ENCODE results near the gene ALOXE3.

The ALOXE3 gene

GRCh38 chr17:8150194-8151119 is 32.1 kb upstream of the ALOXE3 start:
- TF ChIP-seq GATA2 (IDR thresholded peaks at IDR 0.05; ENCODE audit: low read depth, low read length) (no peak), GATA3 (IDR thresholded peaks at IDR 0.05; ENCODE audit: low read depth, low read length) (no peak)

- TF ChIP-seq GATA3 (IDR thresholded peaks at IDR 0.05; ENCODE audit: low read depth, low read length) (no peak), GATA2 (IDR thresholded peaks at IDR 0.05; ENCODE audit: low read depth, low read length) (no peak)
Observed at GRCh38 chr17:8149419-8150193, 31.3 kb upstream of the ALOXE3 start.

GRCh38 chr17:8148560-8148959 is 30.2 kb upstream of the ALOXE3 start:
- TF ChIP-seq GATA2 (IDR thresholded peaks at IDR 0.05; ENCODE audit: low read depth, low read length) = no peak
- no peak for TF ChIP-seq GATA3 (IDR thresholded peaks at IDR 0.05; ENCODE audit: low read depth, low read length)

GRCh38 chr17:8147805-8148404 is 29.6 kb upstream of the ALOXE3 start:
- no peak for TF ChIP-seq GATA3 (IDR thresholded peaks at IDR 0.05; ENCODE audit: low read depth, low read length)
- no peak for TF ChIP-seq GATA2 (IDR thresholded peaks at IDR 0.05; ENCODE audit: low read depth, low read length)

- TF ChIP-seq GATA2 (IDR thresholded peaks at IDR 0.05; ENCODE audit: low read depth, low read length) = no peak
- TF ChIP-seq GATA3 (IDR thresholded peaks at IDR 0.05; ENCODE audit: low read depth, low read length) = no peak
Observed at GRCh38 chr17:8147141-8147804, 29.0 kb upstream of the ALOXE3 start.

- TF ChIP-seq GATA3 (IDR thresholded peaks at IDR 0.05; ENCODE audit: low read depth, low read length) = no peak
- TF ChIP-seq GATA2 (IDR thresholded peaks at IDR 0.05; ENCODE audit: low read depth, low read length) = no peak
Observed at GRCh38 chr17:8146381-8147140, 28.2 kb upstream of the ALOXE3 start.

- TF ChIP-seq GATA3 (IDR thresholded peaks at IDR 0.05; ENCODE audit: low read depth, low read length) (no peak), GATA2 (IDR thresholded peaks at IDR 0.05; ENCODE audit: low read depth, low read length) (no peak)
Observed at GRCh38 chr17:8145811-8146210, 27.5 kb upstream of the ALOXE3 start.

GRCh38 chr17:8144401-8145231 is 26.3 kb upstream of the ALOXE3 start:
- TF ChIP-seq GATA2 (IDR thresholded peaks at IDR 0.05; ENCODE audit: low read depth, low read length) (no peak), GATA3 (IDR thresholded peaks at IDR 0.05; ENCODE audit: low read depth, low read length) (no peak)

GRCh38 chr17:8143581-8144400 is 25.5 kb upstream of the ALOXE3 start:
- TF ChIP-seq GATA2 (IDR thresholded peaks at IDR 0.05; ENCODE audit: low read depth, low read length) = no peak
- TF ChIP-seq GATA3 (IDR thresholded peaks at IDR 0.05; ENCODE audit: low read depth, low read length) = no peak

- TF ChIP-seq GATA2 (IDR thresholded peaks at IDR 0.05; ENCODE audit: low read depth, low read length) = no peak
- no peak for TF ChIP-seq GATA3 (IDR thresholded peaks at IDR 0.05; ENCODE audit: low read depth, low read length)
Observed at GRCh38 chr17:8142887-8143580, 24.7 kb upstream of the ALOXE3 start.

Data from SH-SY5Y (cell line).